ENCODE measurements around the gene AICDA.
"Not testable (repeated sequence)": the region's sequence is repeated elsewhere in the genome, so short reads cannot be mapped to it uniquely, and the experiment has no call there.

The AICDA gene

DNA sequence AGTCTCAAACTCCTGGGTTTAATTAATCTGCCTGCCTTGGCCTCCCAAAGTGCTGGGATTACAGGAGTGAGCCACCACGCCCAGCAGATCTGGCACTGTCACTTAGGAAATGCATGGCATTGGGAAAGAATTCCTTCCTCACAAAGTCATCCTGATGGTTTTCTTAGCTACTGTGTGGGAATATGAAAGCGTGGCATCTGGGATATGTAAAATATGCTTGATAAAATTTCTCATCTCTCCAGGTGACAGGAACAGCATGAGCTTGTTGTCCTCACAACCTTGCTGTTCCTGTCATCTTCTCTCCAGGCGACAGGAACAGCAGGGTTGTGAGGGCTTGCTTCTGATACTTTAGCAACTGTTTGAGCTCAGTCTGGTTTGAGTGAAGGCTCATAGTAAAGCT is 16.1 kb upstream of the AICDA start:
- no peak for TF ChIP-seq Cebpa-rat (IDR thresholded peaks at IDR 0.05)
- Histone ChIP-seq H3K4me3 (no peak overlapping the region), H3K4me2 (peak overlapping the region; percentile 2 to 82 (median 58); a peak in 17 of 22 replicates), H3K9me3 (replicated peaks in 1 of 11) (peaks cover 0 to 28% (median 18%) of the 10 kb centered on the region in 11 experiments; a peak in 17 of 22 replicates), H4K20me1 (no peaks in the 10 kb centered on the region), H3K27me3 (no peaks in the 10 kb centered on the region), H3K36me3 (no peaks in the 10 kb centered on the region), H3K27ac (peak overlapping the region in 2 of 11 experiments; percentile 19 to 58; a peak in 2 of 22 replicates), H3K9ac (no peak overlapping the region), H3K4me1 (peaks cover 18 to 24% (median 22%) of the 10 kb centered on the region in 10 experiments)

- H4K20me1 ChIP-seq, H3K27me3 ChIP-seq, H3K36me3 ChIP-seq, H3K27ac ChIP-seq, H3K9ac ChIP-seq, H3K4me3 ChIP-seq, H3K4me2 ChIP-seq: not testable (repeated sequence)
- Histone ChIP-seq H3K4me1 (peaks cover 15 to 37% (median 22%) of the 10 kb centered on the region in 10 experiments), H3K9me3 (replicated peaks in 1 of 11) (peaks cover 9 to 32% (median 25%) of the 10 kb centered on the region in 11 experiments; a peak in 20 of 22 replicates)
These were observed 12.1 kb upstream of the AICDA start for GRCh38 chr12:8624750-8625149.

DNA sequence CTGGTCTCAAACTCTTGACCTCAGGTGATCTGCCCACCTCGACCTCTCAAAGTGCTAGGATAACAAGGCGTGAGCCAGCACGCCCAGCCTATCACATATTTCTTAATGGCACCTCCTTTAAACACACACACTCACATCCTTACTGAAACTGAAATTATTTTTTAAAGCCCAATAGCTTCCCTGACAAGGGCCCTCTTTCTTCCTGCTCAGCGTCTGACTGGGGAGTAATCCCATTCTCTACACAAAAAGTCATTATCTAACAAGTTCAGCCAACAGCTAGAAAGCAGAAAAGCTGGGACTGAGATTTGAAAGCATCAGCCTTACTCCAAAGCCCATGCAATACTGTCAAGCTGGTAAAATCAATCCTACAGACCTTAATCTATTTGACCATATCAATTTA is 10.0 kb upstream of the AICDA start:
- Histone ChIP-seq H3K9ac (peak overlapping the region in 1 of 11 experiments; percentile 42; a peak in 1 of 22 replicates), H3K4me2 (peak overlapping the region in 3 of 11 experiments; percentile 21 to 38 (median 32); a peak in 4 of 22 replicates), H4K20me1 (no peaks in the 10 kb centered on the region), H3K36me3 (no peaks in the 10 kb centered on the region), H3K27me3 (no peaks in the 10 kb centered on the region), H3K9me3 (replicated peaks in 1 of 11) (peaks cover 9 to 32% (median 25%) of the 10 kb centered on the region in 11 experiments; a peak in 20 of 22 replicates), H3K27ac (no peak overlapping the region), H3K4me3 (no peak overlapping the region), H3K4me1 (peaks cover 10 to 42% (median 24%) of the 10 kb centered on the region in 10 experiments; a peak in 18 of 20 replicates)
- TF ChIP-seq Cebpa-rat (IDR thresholded peaks at IDR 0.05) = no peak

DNA sequence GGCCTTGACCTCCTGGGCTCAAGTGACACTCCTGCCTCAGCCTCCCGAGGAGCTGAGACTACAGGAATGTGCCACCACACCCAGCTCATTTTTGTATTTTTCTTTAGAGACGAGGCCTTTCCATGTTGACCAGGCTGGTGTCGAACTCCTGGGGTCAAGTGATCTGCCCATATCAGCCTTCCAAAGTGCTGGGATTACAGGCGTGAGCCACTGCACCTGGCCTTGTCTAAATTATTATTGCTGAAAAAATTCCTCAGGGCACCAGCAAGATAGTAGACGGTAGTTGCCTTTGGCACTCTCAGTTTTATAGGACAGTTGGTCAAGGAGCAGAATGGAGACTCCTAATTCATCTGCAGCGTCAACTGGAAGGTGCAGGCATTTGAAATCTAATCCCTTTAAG is 2.5 kb upstream of the AICDA start:
- Histone ChIP-seq H3K4me1 (peaks cover 37 to 60% (median 49%) of the 10 kb centered on the region in 10 experiments), H3K9ac (no peak overlapping the region), H3K9me3 (replicated peaks in 1 of 11) (peaks cover 0 to 12% (median 0%) of the 10 kb centered on the region in 11 experiments; a peak in 3 of 22 replicates), H3K27me3 (no peaks in the 10 kb centered on the region), H4K20me1 (no peaks in the 10 kb centered on the region), H3K36me3 (no peaks in the 10 kb centered on the region), H3K4me2 (no peak overlapping the region), H3K27ac (no peak overlapping the region), H3K4me3 (no peak overlapping the region)
- no peak for TF ChIP-seq Cebpa-rat (IDR thresholded peaks at IDR 0.05)

- Histone ChIP-seq H3K9me3 (replicated peaks in 1 of 11) (peaks cover 0 to 10% (median 0%) of the 10 kb centered on the region in 11 experiments; a peak in 3 of 22 replicates), H3K4me1 (peaks cover 41 to 61% (median 50%) of the 10 kb centered on the region in 10 experiments)
- H3K27ac ChIP-seq, H3K9ac ChIP-seq, H3K4me2 ChIP-seq, H4K20me1 ChIP-seq, H3K4me3 ChIP-seq, H3K27me3 ChIP-seq, H3K36me3 ChIP-seq: not testable (repeated sequence)
These were observed 1.2 kb upstream of the AICDA start for GRCh38 chr12:8613881-8614280.

- peaks cover 0 to 11% (median 0%) of the 10 kb centered on the region in 11 experiments; a peak in 5 of 22 replicates for H3K9me3 ChIP-seq (replicated peaks in 1 of 11)
- peak overlapping the region in 4 of 10 experiments; percentile 7 to 39 (median 30); a peak in 4 of 20 replicates for H3K4me3 ChIP-seq
- no peak for TF ChIP-seq Cebpa-rat (IDR thresholded peaks at IDR 0.05)
- H3K4me1 ChIP-seq = peaks cover 43 to 85% (median 50%) of the 10 kb centered on the region in 10 experiments
- H3K36me3 ChIP-seq = no peaks in the 10 kb centered on the region
- peak overlapping the region in 4 of 11 experiments; percentile 13 to 63 (median 48); a peak in 8 of 22 replicates for H3K27ac ChIP-seq
- H4K20me1 ChIP-seq = no peaks in the 10 kb centered on the region
- H3K27me3 ChIP-seq = no peaks in the 10 kb centered on the region
- H3K4me2 ChIP-seq = peak overlapping the region; percentile 40 to 81 (median 73)
- peak overlapping the region in 6 of 11 experiments; percentile 4 to 59 (median 40); a peak in 7 of 22 replicates for H3K9ac ChIP-seq
These were observed 3.5 kb downstream of the AICDA start for GRCh38 chr12:8609061-8609570.

DNA sequence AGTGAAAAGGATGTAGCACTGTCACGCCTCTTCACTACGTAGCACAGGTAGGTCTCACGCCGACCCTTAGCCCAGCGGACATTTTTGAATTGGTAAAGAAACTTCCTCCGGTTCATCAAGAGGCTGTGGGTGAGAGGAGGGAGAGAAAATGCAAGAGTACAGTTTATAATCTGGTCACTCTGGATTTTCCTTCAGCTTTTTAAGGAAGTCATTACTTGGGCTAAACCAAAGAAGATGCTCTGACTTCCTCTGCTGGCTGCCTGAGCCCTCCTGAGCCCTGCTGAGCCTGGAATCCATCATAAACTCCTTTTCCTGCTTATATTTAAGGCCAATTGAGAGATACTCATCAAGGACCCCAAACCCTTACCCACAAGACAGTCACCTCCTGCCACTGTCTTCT is 5.8 kb downstream of the AICDA start:
- H3K4me1 ChIP-seq = peaks cover 43 to 95% (median 55%) of the 10 kb centered on the region in 10 experiments

GRCh38 chr12:8605057-8605456 is 7.6 kb downstream of the AICDA start:
- no peak for TF ChIP-seq Cebpa-rat (IDR thresholded peaks at IDR 0.05)
- Histone ChIP-seq H3K9me3 (replicated peaks in 1 of 11) (peaks cover 0 to 6% (median 0%) of the 10 kb centered on the region in 11 experiments; a peak in 2 of 22 replicates), H3K4me2 (peak overlapping the region in 1 of 11 experiments; percentile 80; a peak in 3 of 22 replicates), H4K20me1 (no peaks in the 10 kb centered on the region), H3K4me3 (no peak overlapping the region), H3K27ac (no peak overlapping the region), H3K36me3 (no peaks in the 10 kb centered on the region), H3K27me3 (no peaks in the 10 kb centered on the region), H3K9ac (no peak overlapping the region), H3K4me1 (peaks cover 24 to 84% (median 37%) of the 10 kb centered on the region in 10 experiments)

More for the DNA sequence above, 5.8 kb downstream of the AICDA start:
- H4K20me1 ChIP-seq = no peaks in the 10 kb centered on the region
- no peak overlapping the region for H3K9ac ChIP-seq
- no peak overlapping the region for H3K4me3 ChIP-seq
- no peaks in the 10 kb centered on the region for H3K27me3 ChIP-seq
- peak overlapping the region in 5 of 11 experiments; percentile 13 to 81 (median 34); a peak in 8 of 22 replicates for H3K4me2 ChIP-seq
- no peak for TF ChIP-seq Cebpa-rat (IDR thresholded peaks at IDR 0.05)
- peaks cover 0 to 6% (median 0%) of the 10 kb centered on the region in 11 experiments; a peak in 2 of 22 replicates for H3K9me3 ChIP-seq (replicated peaks in 1 of 11)
- no peaks in the 10 kb centered on the region for H3K36me3 ChIP-seq
- no peak overlapping the region for H3K27ac ChIP-seq

DNA sequence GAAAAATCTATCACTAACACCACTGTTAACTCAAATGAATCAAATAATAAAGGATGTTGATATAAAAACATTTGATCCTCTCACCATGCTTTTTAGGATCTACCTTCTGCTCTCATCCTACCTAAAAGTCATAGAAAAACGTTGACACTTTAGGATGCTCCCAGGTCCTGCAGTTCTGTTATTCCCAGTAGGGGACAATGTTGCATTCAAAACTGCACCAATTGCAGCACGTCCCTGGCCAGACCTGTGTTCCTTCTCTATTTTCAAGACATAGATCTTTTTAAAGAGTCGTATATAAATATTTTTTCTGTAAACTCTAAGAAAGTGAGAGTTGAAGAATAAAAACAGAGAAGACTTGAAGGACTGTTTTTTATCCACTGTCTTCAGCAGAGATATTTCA is 8.8 kb downstream of the AICDA start:
- H4K20me1 ChIP-seq = no peaks in the 10 kb centered on the region
- no peak overlapping the region for H3K9ac ChIP-seq
- peak overlapping the region in 10 of 11 experiments; percentile 13 to 80 (median 62); a peak in 18 of 22 replicates for H3K4me2 ChIP-seq
- no peak for TF ChIP-seq Cebpa-rat (IDR thresholded peaks at IDR 0.05)
- H3K27me3 ChIP-seq = no peaks in the 10 kb centered on the region
- H3K4me3 ChIP-seq = no peak overlapping the region
- H3K27ac ChIP-seq = no peak overlapping the region
- H3K36me3 ChIP-seq = no peaks in the 10 kb centered on the region
- peaks cover 12 to 72% (median 25%) of the 10 kb centered on the region in 10 experiments for H3K4me1 ChIP-seq
- H3K9me3 ChIP-seq (replicated peaks in 1 of 11) = peaks cover 0 to 6% (median 0%) of the 10 kb centered on the region in 11 experiments; a peak in 2 of 22 replicates

Data from BLaER1 treated with 17β-estradiol and CSF1 and Interleukin-3, amounts not matched to agents 10 nM and 100 nM (cell line).